Measurements from ENCODE around the gene ZIC5.

Gene ZIC5

DNA sequence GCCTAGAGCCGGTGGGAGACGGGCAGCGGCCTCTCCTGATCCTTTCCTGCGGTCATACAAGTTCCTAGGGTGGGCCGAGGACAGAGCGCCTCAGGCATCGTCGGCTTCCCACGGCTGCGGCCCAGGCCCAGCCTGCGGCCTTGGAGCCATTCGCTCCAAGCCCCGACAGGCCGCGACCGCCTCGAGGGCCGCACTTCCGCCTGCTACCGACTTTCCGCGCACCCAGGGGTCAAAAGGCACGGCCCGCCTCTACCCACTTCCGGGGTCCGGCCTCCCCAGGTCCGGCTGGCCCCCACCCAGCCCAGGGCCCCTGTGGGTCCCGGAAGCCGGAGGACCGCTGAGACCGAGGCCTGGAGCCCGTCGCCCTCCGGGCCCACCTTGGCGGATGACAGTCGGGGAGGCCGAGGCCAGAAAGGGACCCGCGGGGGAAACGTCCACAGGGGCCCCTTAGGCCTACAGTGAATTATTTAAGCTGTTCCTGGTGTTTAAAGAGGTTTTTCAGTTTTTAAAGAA lies 26.2 kb upstream of the ZIC5 start:
- H3K36me3 ChIP-seq (ENCODE audit: insufficient read depth, low read length): no peaks in the 10 kb centered on the region
- no peaks in the 10 kb centered on the region for H3K9me3 ChIP-seq (ENCODE audit: insufficient read depth, low read depth, low read length)
- no peaks in the 10 kb centered on the region for H3K27me3 ChIP-seq (ENCODE audit: insufficient read depth, low read length, poor library complexity, severe bottlenecking)
- H3F3A ChIP-seq (ENCODE audit: low read depth): no peaks in the 10 kb centered on the region
- no peak overlapping the region for H3K9ac ChIP-seq (ENCODE audit: low read depth, low read length, poor library complexity, severe bottlenecking)
- H3K4me2 ChIP-seq (ENCODE audit: low read depth, low read length, poor library complexity, severe bottlenecking): no peak overlapping the region
- H3K79me2 ChIP-seq (ENCODE audit: insufficient read depth, low read length): no peaks in the 10 kb centered on the region
- no peak for TF ChIP-seq EZH2phosphoT487 (IDR thresholded peaks at IDR 0.05; ENCODE audit: borderline replicate concordance)
- TF ChIP-seq, protein P1, sequence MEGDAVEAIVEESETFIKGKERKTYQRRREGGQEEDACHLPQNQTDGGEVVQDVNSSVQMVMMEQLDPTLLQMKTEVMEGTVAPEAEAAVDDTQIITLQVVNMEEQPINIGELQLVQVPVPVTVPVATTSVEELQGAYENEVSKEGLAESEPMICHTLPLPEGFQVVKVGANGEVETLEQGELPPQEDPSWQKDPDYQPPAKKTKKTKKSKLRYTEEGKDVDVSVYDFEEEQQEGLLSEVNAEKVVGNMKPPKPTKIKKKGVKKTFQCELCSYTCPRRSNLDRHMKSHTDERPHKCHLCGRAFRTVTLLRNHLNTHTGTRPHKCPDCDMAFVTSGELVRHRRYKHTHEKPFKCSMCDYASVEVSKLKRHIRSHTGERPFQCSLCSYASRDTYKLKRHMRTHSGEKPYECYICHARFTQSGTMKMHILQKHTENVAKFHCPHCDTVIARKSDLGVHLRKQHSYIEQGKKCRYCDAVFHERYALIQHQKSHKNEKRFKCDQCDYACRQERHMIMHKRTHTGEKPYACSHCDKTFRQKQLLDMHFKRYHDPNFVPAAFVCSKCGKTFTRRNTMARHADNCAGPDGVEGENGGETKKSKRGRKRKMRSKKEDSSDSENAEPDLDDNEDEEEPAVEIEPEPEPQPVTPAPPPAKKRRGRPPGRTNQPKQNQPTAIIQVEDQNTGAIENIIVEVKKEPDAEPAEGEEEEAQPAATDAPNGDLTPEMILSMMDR (conservative IDR thresholded peaks at IDR 0.05; ENCODE audit: low read length): no peak
- H3K4me3 ChIP-seq (ENCODE audit: low read length, poor library complexity, severe bottlenecking): no peak overlapping the region
- H2AFZ ChIP-seq (ENCODE audit: low read length): no peak overlapping the region
- H3K9me2 ChIP-seq (replicated peaks; ENCODE audit: low read depth, low read length): no peaks in the 10 kb centered on the region
- peaks cover 5% of the 10 kb centered on the region for H3K4me1 ChIP-seq (ENCODE audit: insufficient read depth, low read length, poor library complexity, severe bottlenecking)
- no peaks in the 10 kb centered on the region for H4K20me1 ChIP-seq (ENCODE audit: insufficient read depth, low read length, poor library complexity, severe bottlenecking)

DNA sequence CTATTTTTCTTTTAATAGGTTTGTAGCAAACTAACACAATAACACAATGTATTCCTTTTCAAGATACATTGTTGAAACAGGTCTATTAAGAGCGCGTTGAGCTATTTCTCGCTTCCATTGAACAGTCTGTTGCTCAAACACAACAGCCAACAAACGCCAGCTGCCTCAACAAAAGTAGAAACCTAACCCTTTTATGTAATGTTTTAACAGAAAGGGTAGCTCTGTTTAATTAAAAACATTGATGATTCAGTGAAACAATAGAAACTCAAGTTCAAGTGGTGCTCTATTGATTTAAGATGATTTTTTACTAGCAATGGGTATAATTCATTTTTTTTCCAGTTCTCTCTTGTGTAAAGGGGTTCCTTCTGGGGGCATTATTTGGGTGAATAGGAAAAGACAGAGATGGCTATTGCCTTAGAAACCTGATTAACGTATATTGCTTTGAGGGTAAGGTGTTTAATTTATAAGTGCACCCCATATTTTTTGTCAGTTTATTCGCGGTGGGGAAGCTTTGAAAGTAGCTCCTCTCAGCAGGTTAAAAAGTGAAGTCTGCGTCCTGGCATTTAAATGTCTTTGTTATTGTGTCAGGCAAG lies 24.9 kb upstream of the ZIC5 start:
- no peaks in the 10 kb centered on the region for H3K9me2 ChIP-seq (replicated peaks; ENCODE audit: low read depth, low read length)
- no peak overlapping the region for H3K4me3 ChIP-seq (ENCODE audit: low read length, poor library complexity, severe bottlenecking)
- no peaks in the 10 kb centered on the region for H3K79me2 ChIP-seq (ENCODE audit: insufficient read depth, low read length)
- no peaks in the 10 kb centered on the region for H3K36me3 ChIP-seq (ENCODE audit: insufficient read depth, low read length)
- H3K4me1 ChIP-seq (ENCODE audit: insufficient read depth, low read length, poor library complexity, severe bottlenecking): peaks cover 6% of the 10 kb centered on the region
- H3K27me3 ChIP-seq (ENCODE audit: insufficient read depth, low read length, poor library complexity, severe bottlenecking): no peaks in the 10 kb centered on the region
- H3K9me3 ChIP-seq (ENCODE audit: insufficient read depth, low read depth, low read length): no peaks in the 10 kb centered on the region
- TF ChIP-seq, protein P1 (conservative IDR thresholded peaks at IDR 0.05; ENCODE audit: low read length): no peak
- no peak for TF ChIP-seq EZH2phosphoT487 (IDR thresholded peaks at IDR 0.05; ENCODE audit: borderline replicate concordance)
- H3F3A ChIP-seq (ENCODE audit: low read depth): no peaks in the 10 kb centered on the region
- no peak overlapping the region for H3K9ac ChIP-seq (ENCODE audit: low read depth, low read length, poor library complexity, severe bottlenecking)
- no peak overlapping the region for H2AFZ ChIP-seq (ENCODE audit: low read length)
- H3K4me2 ChIP-seq (ENCODE audit: low read depth, low read length, poor library complexity, severe bottlenecking): no peak overlapping the region
- no peaks in the 10 kb centered on the region for H4K20me1 ChIP-seq (ENCODE audit: insufficient read depth, low read length, poor library complexity, severe bottlenecking)

DNA sequence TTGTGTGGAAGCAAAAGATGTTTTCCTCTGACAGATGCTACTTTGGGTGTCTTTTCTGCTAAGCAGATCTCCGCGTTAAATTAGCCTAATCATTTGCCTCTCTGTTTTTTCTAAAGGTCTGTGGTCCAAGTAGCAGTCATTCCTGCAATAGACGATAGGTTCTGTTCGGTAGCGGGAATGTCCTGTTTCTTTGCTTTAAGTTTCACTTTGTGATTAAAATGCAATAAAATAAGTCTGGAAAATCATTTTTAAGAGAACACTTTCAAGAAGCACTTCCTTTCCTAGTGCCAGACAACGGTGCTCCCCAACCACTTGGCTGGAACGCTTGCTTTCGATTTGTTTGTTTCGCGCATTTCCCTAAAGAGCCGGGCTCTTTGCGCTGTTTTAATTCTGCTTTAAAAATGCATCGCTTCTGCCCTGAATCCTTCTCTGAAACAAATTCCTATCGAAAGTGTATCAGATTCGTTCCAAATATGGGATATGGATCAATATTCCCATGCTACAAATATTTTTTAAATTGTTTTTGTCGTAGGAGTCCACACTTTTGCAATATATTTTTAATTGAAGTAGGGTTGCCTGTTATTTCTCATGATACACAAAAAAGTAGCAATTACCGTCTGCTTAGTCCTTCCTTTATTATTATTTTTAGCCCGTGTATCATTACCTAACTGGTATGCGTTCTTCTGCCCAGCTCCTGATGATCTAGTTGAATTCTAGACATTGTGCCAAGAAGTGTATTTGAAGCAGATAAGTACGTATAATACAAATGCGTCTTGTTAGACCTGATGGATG lies 24.2 kb upstream of the ZIC5 start:
- Histone ChIP-seq H4K20me1 (ENCODE audit: insufficient read depth, low read length, poor library complexity, severe bottlenecking) (no peaks in the 10 kb centered on the region), H3K79me2 (ENCODE audit: insufficient read depth, low read length) (no peaks in the 10 kb centered on the region), H3K4me2 (ENCODE audit: low read depth, low read length, poor library complexity, severe bottlenecking) (no peak overlapping the region), H3K36me3 (ENCODE audit: insufficient read depth, low read length) (no peaks in the 10 kb centered on the region), H3K9me3 (ENCODE audit: insufficient read depth, low read depth, low read length) (no peaks in the 10 kb centered on the region), H3K27me3 (ENCODE audit: insufficient read depth, low read length, poor library complexity, severe bottlenecking) (no peaks in the 10 kb centered on the region), H3K9ac (ENCODE audit: low read depth, low read length, poor library complexity, severe bottlenecking) (no peak overlapping the region), H3K4me1 (ENCODE audit: insufficient read depth, low read length, poor library complexity, severe bottlenecking) (peaks cover 6% of the 10 kb centered on the region), H3F3A (ENCODE audit: low read depth) (no peaks in the 10 kb centered on the region), H3K9me2 (replicated peaks; ENCODE audit: low read depth, low read length) (no peaks in the 10 kb centered on the region), H2AFZ (ENCODE audit: low read length) (no peak overlapping the region), H3K4me3 (ENCODE audit: low read length, poor library complexity, severe bottlenecking) (no peak overlapping the region)
- TF ChIP-seq EZH2phosphoT487 (IDR thresholded peaks at IDR 0.05; ENCODE audit: borderline replicate concordance): no peak

Data from Loucy (cell line).